Stimulated activated CD4-positive, alpha-beta T cell treated with anti-CD3 and anti-CD28 coated beads, Interleukin-12 subunit alpha, Interleukin-12 subunit beta, amount 100 ng/mL, for 4 hours (primary cell): ENCODE results near the gene TRIM14.
"Not testable (repeated sequence)": the region's sequence is repeated elsewhere in the genome, so short reads cannot be mapped to it uniquely, and the experiment has no call there.

Experiments used
- DNase-seq: peaks from one replicate; pipeline ENCODE4 v3.0.0-alpha.2; 2020

The TRIM14 gene

GRCh38 chr9:98080326-98080725, 38.7 kb downstream of the TRIM14 start:
- DNase-seq: no peak

GRCh38 chr9:98078895-98079294, 40.1 kb downstream of the TRIM14 start:
- DNase-seq: no peak

GRCh38 chr9:98076514-98076890, 42.5 kb downstream of the TRIM14 start:
- DNase-seq: not testable (repeated sequence)

- DNase-seq: no peak
These were observed 43.7 kb downstream of the TRIM14 start for GRCh38 chr9:98075332-98075805.

GRCh38 chr9:98074115-98074990, 44.7 kb downstream of the TRIM14 start:
- DNase-seq: peak; percentile 59

GRCh38 chr9:98071737-98072136, 47.3 kb downstream of the TRIM14 start:
- no peak for DNase-seq

- DNase-seq: no peak
These were observed 48.3 kb downstream of the TRIM14 start for GRCh38 chr9:98070704-98071103.

GRCh38 chr9:98069551-98069950, 49.5 kb downstream of the TRIM14 start:
- DNase-seq: no peak

GRCh38 chr9:98067184-98067583, 51.8 kb downstream of the TRIM14 start:
- DNase-seq: no peak

- no peak for DNase-seq
These were observed 52.8 kb downstream of the TRIM14 start for GRCh38 chr9:98066235-98066634.

GRCh38 chr9:98064623-98065392, 54.2 kb downstream of the TRIM14 start:
- no peak for DNase-seq

- no peak for DNase-seq
These were observed 56.9 kb downstream of the TRIM14 start for GRCh38 chr9:98062161-98062560.

- DNase-seq: no peak
These were observed 61.8 kb downstream of the TRIM14 start for GRCh38 chr9:98057138-98057799.

- peak; percentile 91 for DNase-seq
These were observed 62.5 kb downstream of the TRIM14 start, which contains the start of gene NANS for GRCh38 chr9:98056269-98057137. TSS of gene NANS (plus strand) at chr9:98056732. CDS start at chr9:98056809, 77 bp downstream.

- DNase-seq: no peak
These were observed 64.6 kb downstream of the TRIM14 start for GRCh38 chr9:98054376-98054951.

- no peak for DNase-seq
These were observed 68.7 kb downstream of the TRIM14 start for GRCh38 chr9:98050351-98050750.

- no peak for DNase-seq
These were observed 69.5 kb downstream of the TRIM14 start for GRCh38 chr9:98049288-98050072.

GRCh38 chr9:98047002-98047401, 72.0 kb downstream of the TRIM14 start:
- DNase-seq: no peak

- no peak for DNase-seq
These were observed 72.9 kb downstream of the TRIM14 start for GRCh38 chr9:98046180-98046543.

GRCh38 chr9:98045234-98046179, 73.5 kb downstream of the TRIM14 start:
- peak; percentile 7 for DNase-seq
